ENCODE results near the gene CAMTA1. TPM values are rescaled to one million over a fixed set of nuclear protein-coding genes. Genes with fewer than 3 reads are reported as not detected.

CAMTA1 gene
- total and polyA plus RNA-seq, 12 donors = 123 to 265 (median 142) TPM

DNA sequence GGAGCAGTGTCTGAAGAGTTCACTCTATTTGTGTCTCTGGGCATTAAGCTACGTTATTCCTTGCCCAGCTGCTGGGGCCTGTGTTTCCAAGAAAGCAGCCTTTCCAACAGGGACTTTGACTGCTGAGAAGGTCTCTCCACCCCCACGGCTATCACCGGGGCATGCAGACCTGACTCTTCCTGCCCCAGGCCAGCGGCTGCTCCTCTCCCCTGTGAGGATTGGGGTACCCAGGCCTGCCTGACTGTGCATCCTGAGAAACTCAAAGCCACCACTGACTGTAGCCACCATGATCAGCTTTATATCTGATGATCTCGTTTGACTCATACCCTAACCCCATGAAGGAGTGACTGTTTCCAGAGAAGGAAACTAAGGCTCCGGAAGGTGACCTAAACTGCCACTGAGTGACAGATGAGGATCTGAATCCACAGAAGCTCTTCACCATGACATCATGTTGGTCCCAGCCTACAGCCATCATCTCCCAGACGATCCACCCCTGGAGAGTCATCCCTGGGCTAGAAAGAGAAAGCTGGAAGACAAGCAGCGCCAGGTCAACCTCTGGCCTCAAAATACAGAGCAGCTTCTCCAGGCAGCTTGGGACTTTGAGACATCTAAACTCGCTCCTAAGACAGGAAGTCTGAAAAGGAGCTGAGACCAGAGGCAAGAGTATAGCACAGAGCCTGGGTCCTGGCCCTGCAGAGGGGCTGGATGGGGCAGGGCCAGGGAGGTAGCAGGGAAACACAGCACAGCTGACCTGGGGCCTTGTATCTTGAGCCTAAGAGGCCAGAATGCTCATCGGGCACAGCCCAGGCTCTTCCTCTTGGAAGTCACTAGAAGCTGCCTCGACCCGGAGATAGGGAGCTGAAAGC lies 741.8 kb downstream of the CAMTA1 start:
- H3K9me3 ChIP-seq = no peaks in the 10 kb centered on the region
- H3K27ac ChIP-seq = no peak overlapping the region
- no peak overlapping the region for H3K4me3 ChIP-seq
- ATAC-seq (no peak), DNase-seq (no peak)
- intact Hi-C loops (cut with DNase I) = no loop called here
- peaks cover 0 to 3% (median 0%) of the 10 kb centered on the region in 9 donors for H3K4me1 ChIP-seq
- TF ChIP-seq, protein P1, sequence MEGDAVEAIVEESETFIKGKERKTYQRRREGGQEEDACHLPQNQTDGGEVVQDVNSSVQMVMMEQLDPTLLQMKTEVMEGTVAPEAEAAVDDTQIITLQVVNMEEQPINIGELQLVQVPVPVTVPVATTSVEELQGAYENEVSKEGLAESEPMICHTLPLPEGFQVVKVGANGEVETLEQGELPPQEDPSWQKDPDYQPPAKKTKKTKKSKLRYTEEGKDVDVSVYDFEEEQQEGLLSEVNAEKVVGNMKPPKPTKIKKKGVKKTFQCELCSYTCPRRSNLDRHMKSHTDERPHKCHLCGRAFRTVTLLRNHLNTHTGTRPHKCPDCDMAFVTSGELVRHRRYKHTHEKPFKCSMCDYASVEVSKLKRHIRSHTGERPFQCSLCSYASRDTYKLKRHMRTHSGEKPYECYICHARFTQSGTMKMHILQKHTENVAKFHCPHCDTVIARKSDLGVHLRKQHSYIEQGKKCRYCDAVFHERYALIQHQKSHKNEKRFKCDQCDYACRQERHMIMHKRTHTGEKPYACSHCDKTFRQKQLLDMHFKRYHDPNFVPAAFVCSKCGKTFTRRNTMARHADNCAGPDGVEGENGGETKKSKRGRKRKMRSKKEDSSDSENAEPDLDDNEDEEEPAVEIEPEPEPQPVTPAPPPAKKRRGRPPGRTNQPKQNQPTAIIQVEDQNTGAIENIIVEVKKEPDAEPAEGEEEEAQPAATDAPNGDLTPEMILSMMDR (IDR thresholded peaks at IDR 0.05) = no peak
- H3K27me3 ChIP-seq = no peaks in the 10 kb centered on the region
- WGBS, 2 donors = 88 to 90% methylated on average over 12 of the region's 12 CpGs
- H3K36me3 ChIP-seq = no peaks in the 10 kb centered on the region

DNA sequence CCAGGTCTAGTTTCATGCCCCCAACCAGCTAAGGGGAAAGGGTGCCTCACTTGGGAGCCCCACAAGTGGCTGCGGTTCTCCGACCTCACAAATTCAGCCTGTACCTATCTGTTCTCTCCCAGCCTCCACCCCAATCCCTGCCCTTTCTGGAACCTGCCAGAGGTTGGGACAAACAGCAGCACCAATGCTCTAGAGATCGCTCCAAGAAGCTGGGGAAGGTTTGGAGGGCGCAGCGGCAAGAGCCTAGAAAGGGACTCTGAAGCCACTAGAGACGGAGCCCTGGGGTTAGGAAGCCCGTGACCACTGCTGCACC lies 742.4 kb downstream of the CAMTA1 start:
- 94% methylated on average over 7 of the region's 7 CpGs for WGBS, 2 donors
- ATAC-seq (no peak), DNase-seq (no peak)
- TF ChIP-seq, protein P1 (IDR thresholded peaks at IDR 0.05) = no peak
- intact Hi-C loops (cut with DNase I) = no loop called here
- Histone ChIP-seq H3K4me1 (no peaks in the 10 kb centered on the region), H3K4me3 (no peak overlapping the region), H3K27me3 (no peaks in the 10 kb centered on the region), H3K36me3 (no peaks in the 10 kb centered on the region), H3K27ac (no peak overlapping the region), H3K9me3 (no peaks in the 10 kb centered on the region)

- Histone ChIP-seq H3K4me1 (no peaks in the 10 kb centered on the region), H3K9me3 (no peaks in the 10 kb centered on the region), H3K27ac (no peak overlapping the region), H3K4me3 (no peak overlapping the region), H3K36me3 (no peaks in the 10 kb centered on the region), H3K27me3 (no peaks in the 10 kb centered on the region)
- TF ChIP-seq, protein P1 (IDR thresholded peaks at IDR 0.05) = no peak
- intact Hi-C loops (cut with DNase I) = no loop called here
- DNase-seq (no peak), ATAC-seq (no peak)
- WGBS, 2 donors = 87% methylated on average over 6 of the region's 6 CpGs
Observed at GRCh38 chr1:7528386-7529198, 743.3 kb downstream of the CAMTA1 start.

GRCh38 chr1:7529917-7530316 lies 744.7 kb downstream of the CAMTA1 start:
- intact Hi-C loops (cut with DNase I) = loop anchor here in 1 of 10 donors (5.0 kb wide), 1 partner anchor 48 kb away; no protein-coding TSS in a partner anchor
- Histone ChIP-seq H3K27ac (no peak overlapping the region), H3K4me3 (no peak overlapping the region), H3K9me3 (no peaks in the 10 kb centered on the region), H3K27me3 (peaks cover 0 to 10% (median 0%) of the 10 kb centered on the region in 7 donors), H3K36me3 (no peaks in the 10 kb centered on the region), H3K4me1 (no peaks in the 10 kb centered on the region)
- TF ChIP-seq, protein P1 (IDR thresholded peaks at IDR 0.05) = no peak
- no peak for DNase-seq
- no peak for ATAC-seq
- WGBS, 2 donors = 73 to 81% methylated on average over 7 of the region's 7 CpGs
